Suprapubic skin (tissue), 4 donors: ENCODE data around the gene ASIC2. TPM values are rescaled to one million over a fixed set of nuclear protein-coding genes. Genes with fewer than 3 reads are reported as not detected.

Experiments used
- DNase-seq, 2 donors: peaks; one replicate each; pipeline ENCODE4 v3.0.0-alpha.2; 2019; ENCODE audit warnings: low spot score in 2 of 2
- H3K27ac ChIP-seq: fragments of 200-600 bp; sonication (generic); one replicate; pipeline ENCODE4 v1.5.1; 2019
- H3K27me3 ChIP-seq: fragments of 200-600 bp; sonication (generic); one replicate; pipeline ENCODE4 v1.5.1; 2019
- H3K36me3 ChIP-seq: fragments of 200-600 bp; sonication (generic); one replicate; pipeline ENCODE4 v1.5.1; 2019
- H3K4me1 ChIP-seq: fragments of 200-600 bp; sonication (generic); one replicate; pipeline ENCODE4 v1.5.1; 2019
- H3K4me3 ChIP-seq: fragments of 200-600 bp; sonication (generic); one replicate; pipeline ENCODE4 v1.5.1; 2019; ENCODE audit warnings: mild to moderate bottlenecking
- H3K9me3 ChIP-seq: fragments of 200-600 bp; sonication (generic); one replicate; pipeline ENCODE4 v1.5.1; 2019
- EP300 ChIP-seq: sonication (generic); formaldehyde crosslinking; IDR thresholded peaks from one replicate; pipeline ENCODE4 v1.6.1; 2017; ENCODE audit warnings: antibody characterized with exemption
- POLR2A ChIP-seq, 2 donors: fragments of 450-650 bp; IDR thresholded peaks; one replicate each; pipeline ENCODE4 v1.6.1; 2017; ENCODE audit warnings: antibody characterized with exemption in 2 of 2, mild to moderate bottlenecking in 2 of 2, moderate library complexity in 2 of 2
- POLR2AphosphoS5 ChIP-seq, 3 donors: sonication (generic); formaldehyde crosslinking; IDR thresholded peaks; one replicate each; pipeline ENCODE4 v1.6.1; 2017; ENCODE audit warnings: antibody characterized with exemption in 3 of 3
- WGBS: methylation state at CpG from one replicate; pipeline ENCODE4 v1.1.5; 2018; 5-methylcytosine and 5-hydroxymethylcytosine counted together
- total RNA-seq, 4 donors: library from RNA; depleted of rRNA; stranded (reverse); fragments of >200 nt; gene quantifications; one replicate each; pipeline ENCODE4 v1.1.0, GENCODE V29; 2016
- TF ChIP-seq, protein P1 (sequence below), 2 donors: fragments of 200-600 bp in 1 of 2; fragments of 450-650 bp in 1 of 2; sonication (generic) in 1 of 2; IDR thresholded peaks; one replicate each; pipeline ENCODE4 v1.5.1; 2016 to 2019; ENCODE audit warnings: antibody characterized with exemption in 2 of 2, mild to moderate bottlenecking in 1 of 2, moderate library complexity in 1 of 2

The ASIC2 gene
- total RNA-seq, 4 donors from 2014 or later = not detected

DNA sequence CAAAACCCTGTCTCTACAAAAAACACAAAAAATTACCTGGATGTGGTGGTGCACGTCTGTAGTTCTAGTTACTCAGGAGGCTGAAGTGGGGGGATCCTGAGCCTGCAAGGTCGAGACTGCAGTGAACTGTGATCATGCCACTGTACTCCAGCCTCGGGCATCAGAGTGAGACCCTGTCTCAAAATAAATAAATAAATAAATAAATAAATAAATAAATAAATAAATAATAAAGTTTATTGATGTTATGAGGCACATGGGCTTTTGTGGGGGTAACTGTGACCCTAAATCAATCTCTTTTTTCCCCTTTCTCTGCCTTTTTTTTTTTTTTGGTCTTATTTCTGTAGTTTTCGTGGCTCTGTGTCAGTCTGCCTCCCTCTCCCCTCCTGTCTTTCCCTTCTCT lies 4.5 kb upstream of the ASIC2 start:
- no peak overlapping the region for H3K4me3 ChIP-seq
- peaks cover 38% of the 10 kb centered on the region for H3K27me3 ChIP-seq
- TF ChIP-seq POLR2AphosphoS5 (IDR thresholded peaks at IDR 0.05) = no peak
- no peak for TF ChIP-seq POLR2A (IDR thresholded peaks at IDR 0.05)
- TF ChIP-seq EP300 = no peak
- TF ChIP-seq, protein P1, sequence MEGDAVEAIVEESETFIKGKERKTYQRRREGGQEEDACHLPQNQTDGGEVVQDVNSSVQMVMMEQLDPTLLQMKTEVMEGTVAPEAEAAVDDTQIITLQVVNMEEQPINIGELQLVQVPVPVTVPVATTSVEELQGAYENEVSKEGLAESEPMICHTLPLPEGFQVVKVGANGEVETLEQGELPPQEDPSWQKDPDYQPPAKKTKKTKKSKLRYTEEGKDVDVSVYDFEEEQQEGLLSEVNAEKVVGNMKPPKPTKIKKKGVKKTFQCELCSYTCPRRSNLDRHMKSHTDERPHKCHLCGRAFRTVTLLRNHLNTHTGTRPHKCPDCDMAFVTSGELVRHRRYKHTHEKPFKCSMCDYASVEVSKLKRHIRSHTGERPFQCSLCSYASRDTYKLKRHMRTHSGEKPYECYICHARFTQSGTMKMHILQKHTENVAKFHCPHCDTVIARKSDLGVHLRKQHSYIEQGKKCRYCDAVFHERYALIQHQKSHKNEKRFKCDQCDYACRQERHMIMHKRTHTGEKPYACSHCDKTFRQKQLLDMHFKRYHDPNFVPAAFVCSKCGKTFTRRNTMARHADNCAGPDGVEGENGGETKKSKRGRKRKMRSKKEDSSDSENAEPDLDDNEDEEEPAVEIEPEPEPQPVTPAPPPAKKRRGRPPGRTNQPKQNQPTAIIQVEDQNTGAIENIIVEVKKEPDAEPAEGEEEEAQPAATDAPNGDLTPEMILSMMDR (IDR thresholded peaks at IDR 0.05) = no peak
- H3K27ac ChIP-seq = no peak overlapping the region
- H3K9me3 ChIP-seq = no peaks in the 10 kb centered on the region
- DNase-seq = no peak
- no peaks in the 10 kb centered on the region for H3K36me3 ChIP-seq
- H3K4me1 ChIP-seq = peaks cover 9% of the 10 kb centered on the region
- WGBS = 89% methylated on average over 4 of the region's 4 CpGs

DNA sequence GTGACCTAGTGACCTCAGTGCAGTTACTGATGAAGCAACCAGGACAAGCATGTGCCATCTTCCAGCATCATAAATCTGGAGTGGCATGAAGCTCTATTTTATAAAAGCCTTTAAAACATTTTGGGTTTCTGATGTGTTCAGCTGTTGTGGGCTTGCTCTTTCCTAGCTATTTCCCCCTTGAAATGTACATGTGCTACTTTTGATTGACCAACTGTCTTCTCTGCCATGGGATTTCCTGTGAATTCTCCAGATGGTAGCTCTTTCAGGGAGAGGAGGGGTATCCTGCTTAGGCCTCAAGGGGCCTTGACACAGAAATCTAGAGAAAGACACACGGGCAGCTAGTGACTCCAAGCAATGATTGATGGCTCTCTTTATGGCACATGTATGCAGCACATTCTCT lies 1.9 kb upstream of the ASIC2 start:
- WGBS = 41% methylated on average over 1 of the region's 1 CpG

DNA sequence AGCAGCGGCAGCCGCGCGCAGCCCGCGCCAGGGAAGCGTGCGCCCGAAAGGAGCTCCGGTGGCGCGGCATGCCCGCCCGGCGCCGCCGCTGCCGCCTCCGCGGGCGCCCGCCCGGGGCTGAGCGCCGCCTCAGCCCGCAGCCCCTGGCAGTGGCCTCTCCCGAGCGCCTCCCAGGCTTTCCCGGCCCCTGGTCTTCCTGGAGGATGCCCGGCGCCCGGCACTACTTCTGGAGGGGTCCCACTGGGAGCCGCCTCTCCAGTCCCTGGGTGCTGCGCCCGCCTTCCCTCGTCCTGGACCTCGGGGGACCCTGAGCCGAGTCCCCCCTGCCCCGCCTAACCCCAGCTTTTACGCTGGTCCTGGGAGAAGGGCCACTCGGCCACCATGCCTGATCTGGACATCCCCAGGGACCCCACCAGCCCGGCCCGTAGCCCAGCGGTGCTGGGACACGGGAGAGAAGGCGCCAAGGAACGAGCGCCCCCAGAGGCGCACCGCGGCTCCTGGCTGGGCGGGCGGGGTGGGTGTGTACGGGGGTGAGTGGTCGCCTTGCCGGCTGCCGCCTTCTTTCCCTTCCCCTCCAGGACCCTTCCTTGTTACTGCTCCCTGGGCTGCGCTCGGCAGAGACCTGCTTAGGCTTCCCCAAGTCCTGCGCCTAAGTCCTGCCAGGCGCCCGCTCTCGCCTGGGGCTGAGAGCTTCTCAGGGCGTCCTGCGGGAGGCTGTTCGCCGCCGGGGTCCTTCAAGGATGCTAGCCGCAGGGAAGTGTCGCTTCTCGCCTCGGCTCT lies 704 bp downstream of the ASIC2 start:
- 0% methylated on average over 3 of the region's 72 CpGs for WGBS
- Histone ChIP-seq H3K9me3 (no peaks in the 10 kb centered on the region), H3K27ac (no peak overlapping the region), H3K4me3 (peak overlapping the region; percentile 51), H3K27me3 (peaks cover 80% of the 10 kb centered on the region), H3K4me1 (peaks cover 24% of the 10 kb centered on the region), H3K36me3 (no peaks in the 10 kb centered on the region)
- peak in 1 of 2 donors; percentile 65 for DNase-seq
- TF ChIP-seq, protein P1 (IDR thresholded peaks at IDR 0.05) = peak in 1 of 2 donors; percentile 16
- TF ChIP-seq POLR2A (IDR thresholded peaks at IDR 0.05) (no peak), EP300 (no peak), POLR2AphosphoS5 (IDR thresholded peaks at IDR 0.05) (no peak)

More for the DNA sequence above, 1.9 kb upstream of the ASIC2 start:
- Histone ChIP-seq H3K27me3 (peaks cover 64% of the 10 kb centered on the region), H3K9me3 (no peaks in the 10 kb centered on the region), H3K36me3 (no peaks in the 10 kb centered on the region), H3K27ac (no peak overlapping the region), H3K4me1 (peaks cover 24% of the 10 kb centered on the region), H3K4me3 (no peak overlapping the region)
- DNase-seq = no peak
- no peak for TF ChIP-seq EP300
- TF ChIP-seq, protein P1 (IDR thresholded peaks at IDR 0.05) = no peak
- no peak for TF ChIP-seq POLR2AphosphoS5 (IDR thresholded peaks at IDR 0.05)
- TF ChIP-seq POLR2A (IDR thresholded peaks at IDR 0.05) = no peak

DNA sequence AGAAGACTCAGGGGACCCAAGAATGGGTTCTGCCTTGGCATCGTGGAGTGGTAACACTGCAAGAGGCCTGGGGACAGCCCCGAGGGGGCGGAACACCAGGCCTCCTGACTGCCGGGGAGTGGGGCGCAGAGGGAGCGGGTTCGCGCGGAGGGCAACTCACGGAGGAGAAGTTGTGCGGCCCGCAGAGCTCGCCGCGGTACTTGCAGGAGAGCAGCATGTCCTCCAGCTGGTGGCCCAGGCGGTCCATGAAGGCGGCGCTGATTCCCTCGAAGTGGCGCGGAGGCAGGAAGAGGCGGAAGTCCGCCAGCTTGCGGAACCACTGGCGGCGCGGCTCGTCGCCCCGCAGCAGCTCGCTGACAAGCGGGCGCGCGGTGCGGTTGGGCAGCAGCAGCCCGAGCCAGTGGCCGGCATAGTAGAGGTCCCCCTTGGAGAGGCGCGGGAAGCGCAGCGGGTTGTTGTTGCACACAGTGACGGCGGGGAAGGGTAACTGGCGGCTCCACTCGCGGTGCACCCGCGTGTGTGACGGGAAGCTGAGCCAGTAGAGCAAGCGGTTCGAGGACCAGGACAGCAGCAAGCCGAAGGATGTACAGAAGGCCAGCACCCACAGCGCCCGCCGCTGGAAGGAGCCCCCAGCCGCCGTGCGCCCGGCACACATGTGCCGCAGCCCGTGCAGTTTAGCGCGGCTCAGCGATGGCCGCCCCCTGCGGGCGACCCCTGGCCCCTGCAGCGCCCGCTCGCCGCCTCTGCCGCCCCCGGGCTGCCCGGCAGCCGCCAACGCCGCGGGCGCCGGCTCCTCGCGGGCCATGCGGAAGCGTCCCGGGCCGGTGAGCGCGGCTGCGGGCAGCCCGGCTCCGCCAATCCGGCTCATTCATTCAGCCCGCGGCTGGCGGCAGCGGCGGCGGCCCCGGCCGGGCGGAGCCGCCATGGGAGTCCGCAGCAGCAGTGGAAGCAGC lies 1.6 kb downstream of the ASIC2 start:
- Histone ChIP-seq H3K4me3 (peak overlapping the region; percentile 51), H3K9me3 (no peaks in the 10 kb centered on the region), H3K36me3 (no peaks in the 10 kb centered on the region), H3K27me3 (peaks cover 76% of the 10 kb centered on the region), H3K27ac (no peak overlapping the region), H3K4me1 (peaks cover 28% of the 10 kb centered on the region)
- 20% methylated on average over 2 of the region's 104 CpGs for WGBS
- TF ChIP-seq POLR2A (IDR thresholded peaks at IDR 0.05) (no peak), POLR2AphosphoS5 (IDR thresholded peaks at IDR 0.05) (no peak), EP300 (no peak)
- TF ChIP-seq, protein P1 (IDR thresholded peaks at IDR 0.05) = no peak
- DNase-seq = peak; percentile 64 to 80

DNA sequence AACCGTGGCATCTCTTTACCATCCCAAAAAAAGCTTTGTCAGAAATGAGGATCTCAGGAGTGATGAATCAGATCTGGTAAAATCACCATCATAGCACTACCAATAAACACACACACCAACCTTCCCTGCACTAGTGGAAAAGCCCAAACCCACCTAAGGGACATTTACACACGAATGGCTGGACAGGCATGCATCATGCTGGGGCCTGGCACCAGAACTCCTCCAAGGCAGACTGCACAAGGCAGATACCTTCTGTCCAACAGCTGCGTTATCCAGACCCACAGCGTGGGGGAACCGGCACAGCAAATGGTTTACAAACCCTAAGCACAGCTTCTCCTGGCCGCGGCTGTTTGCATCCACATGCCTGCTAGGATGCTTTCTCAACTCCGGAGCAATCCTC lies 2.8 kb downstream of the ASIC2 start:
- DNase-seq = no peak
- Histone ChIP-seq H3K9me3 (no peaks in the 10 kb centered on the region), H3K4me1 (peaks cover 36% of the 10 kb centered on the region), H3K27ac (no peak overlapping the region), H3K36me3 (no peaks in the 10 kb centered on the region), H3K27me3 (peaks cover 68% of the 10 kb centered on the region), H3K4me3 (no peak overlapping the region)
- 83% methylated on average over 5 of the region's 8 CpGs for WGBS
- TF ChIP-seq EP300 = no peak
- TF ChIP-seq, protein P1 (IDR thresholded peaks at IDR 0.05) = no peak
- TF ChIP-seq POLR2A (IDR thresholded peaks at IDR 0.05) = no peak
- TF ChIP-seq POLR2AphosphoS5 (IDR thresholded peaks at IDR 0.05) = no peak
